PC-3 (cell line): ENCODE data around the gene SRD5A3. TPM values are rescaled to one million over a fixed set of nuclear protein-coding genes. Genes with fewer than 3 reads are reported as not detected.

Experiments used
- ATAC-seq: fragments of 200-7000 bp; cut with Tn5 transposase; 2 replicates; pipeline ENCODE4 v1.9.1; 2020; ENCODE audit warnings: mild to moderate bottlenecking, moderate library complexity
- BruUV-seq: library from RNA; stranded (reverse); fragments of 400-500 nt; replicated peaks from 2 replicates; lab custom pipeline; 2021; lab: Mats Ljungman, UMichigan
- CTCF ChIA-PET: fragments of 300-600 bp; sonication (Branson Sonifier 250); formaldehyde crosslinking; loops from one replicate; lab custom pipeline; 2022; ENCODE audit warnings: antibody characterized with exemption; lab: Charles Lee
- POLR2A ChIA-PET: fragments of 300-600 bp; sonication (Branson Sonifier 250); formaldehyde crosslinking; loops from one replicate; lab custom pipeline; 2022; ENCODE audit warnings: antibody characterized with exemption; ENCODE audit not compliant: unreplicated experiment; lab: Charles Lee
- DNase-seq: peaks from one replicate; pipeline ENCODE4 v3.0.0-alpha.2; 2015
- H2AFZ ChIP-seq: fragments of 300-600 bp; sonication (generic); 2 replicates; pipeline ENCODE4 v1.6.0; 2016; ENCODE audit warnings: antibody characterized with exemption, low read length
- H3F3A ChIP-seq: fragments of 300-600 bp; sonication (generic); one replicate; pipeline ENCODE4 v1.6.0; 2017; ENCODE audit warnings: antibody characterized with exemption, low read length, control low read depth, mild to moderate bottlenecking; ENCODE audit not compliant: unreplicated experiment
- H3K27ac ChIP-seq: fragments of 300-600 bp; sonication (generic); 2 replicates; pipeline ENCODE4 v1.5.1; 2016; ENCODE audit warnings: mild to moderate bottlenecking, low read length
- H3K27me3 ChIP-seq: fragments of 300-600 bp; sonication (generic); 2 replicates; pipeline ENCODE4 v1.6.1; 2016; ENCODE audit warnings: low read length, mixed read lengths
- H3K36me3 ChIP-seq: fragments of 300-600 bp; sonication (generic); 2 replicates; pipeline ENCODE4 v1.6.1; 2016; ENCODE audit warnings: low read depth, mixed run types, low read length, mixed read lengths
- H3K4me1 ChIP-seq: fragments of 300-600 bp; sonication (generic); 2 replicates; pipeline ENCODE4 v1.5.1; 2016; ENCODE audit warnings: low read length; ENCODE audit not compliant: insufficient read depth
- H3K4me2 ChIP-seq: fragments of 300-600 bp; sonication (generic); 2 replicates; pipeline ENCODE4 v1.6.0; 2016; ENCODE audit warnings: low read length
- H3K4me3 ChIP-seq: fragments of 300-600 bp; sonication (generic); 2 replicates; pipeline ENCODE4 v1.5.1; 2016; ENCODE audit warnings: mild to moderate bottlenecking, low read length, mixed read lengths
- H3K79me2 ChIP-seq: fragments of 300-600 bp; sonication (generic); 2 replicates; pipeline ENCODE4 v1.6.1; 2017; ENCODE audit warnings: low read length, mixed read lengths
- H3K9ac ChIP-seq: fragments of 300-600 bp; sonication (generic); 2 replicates; pipeline ENCODE4 v1.6.0; 2016; ENCODE audit warnings: mild to moderate bottlenecking, low read length
- H3K9me2 ChIP-seq: fragments of 300-600 bp; sonication (generic); replicated peaks from 2 replicates; pipeline ENCODE4 v1.6.1; 2016; ENCODE audit warnings: mixed run types, low read length, mixed read lengths
- H3K9me3 ChIP-seq: fragments of 300-600 bp; sonication (generic); 2 replicates; pipeline ENCODE4 v1.6.1; 2016; ENCODE audit warnings: low read length, mixed read lengths
- H4K20me1 ChIP-seq: fragments of 300-600 bp; sonication (generic); 2 replicates; pipeline ENCODE4 v1.6.1; 2016; ENCODE audit warnings: low read length, mixed read lengths
- CTCF ChIP-seq: fragments of 300-600 bp; sonication (generic); conservative IDR thresholded peaks from 2 replicates; pipeline ENCODE4 v1.5.1; 2017; ENCODE audit warnings: antibody characterized with exemption, low read depth, mild to moderate bottlenecking, low read length
- EZH2 ChIP-seq: fragments of 300-600 bp; sonication (generic); IDR thresholded peaks from one replicate; pipeline ENCODE4 v1.6.1; 2017; ENCODE audit warnings: antibody characterized with exemption, mild to moderate bottlenecking, low read length; ENCODE audit not compliant: unreplicated experiment
- EZH2phosphoT487 ChIP-seq: fragments of 300-600 bp; sonication (generic); IDR thresholded peaks from 2 replicates; pipeline ENCODE4 v1.6.1; 2018; ENCODE audit warnings: mild to moderate bottlenecking, antibody characterized with exemption, low read length, borderline replicate concordance
- intact Hi-C: fragments of 100-400 bp; cut with micrococcal nuclease; formaldehyde crosslinking; loops from 2 replicates; pipeline ENCODE4 v1.9.0; 2023
- total RNA-seq: library from RNA; depleted of rRNA; stranded (reverse); fragments of >200 nt; gene quantifications from 2 replicates; pipeline ENCODE4 v1.2.3, GENCODE V29; 2014

SRD5A3 gene
- total RNA-seq, 1 experiment from 2014 or later: 15.2 TPM

GRCh38 chr4:55397520-55398321, 51.7 kb downstream of the SRD5A3 start:
- ATAC-seq (no peak), DNase-seq (peak; percentile 37)
- Histone ChIP-seq H4K20me1 (peaks cover 49% of the 10 kb centered on the region), H2AFZ (no peak overlapping the region), H3K27ac (peak overlapping the region; percentile 78), H3K9me2 (no peaks in the 10 kb centered on the region), H3K79me2 (peaks cover 59% of the 10 kb centered on the region), H3K4me2 (peak overlapping the region; percentile 92), H3K36me3 (peaks cover 20% of the 10 kb centered on the region), H3K4me1 (peaks cover 41% of the 10 kb centered on the region), H3K4me3 (peak overlapping the region; percentile 72), H3K9ac (peak overlapping the region; percentile 88), H3K27me3 (no peaks in the 10 kb centered on the region), H3F3A (peaks cover 3% of the 10 kb centered on the region), H3K9me3 (no peaks in the 10 kb centered on the region)
- ChIA-PET CTCF (no interaction called here), POLR2A (no interaction called here)
- BruUV-seq: no TSS peak
- no peak for TF ChIP-seq EZH2phosphoT487
- TF ChIP-seq EZH2: no peak
- no peak for TF ChIP-seq CTCF
- intact Hi-C loops: no loop called here

- peaks cover 3% of the 10 kb centered on the region for H3F3A ChIP-seq
- DNase-seq (peak; percentile 74), ATAC-seq (no peak)
- BruUV-seq: no TSS peak
- H3K9me2 ChIP-seq: no peaks in the 10 kb centered on the region
- TF ChIP-seq CTCF: no peak
- no peak for TF ChIP-seq EZH2phosphoT487
- TF ChIP-seq EZH2: no peak
- CTCF ChIA-PET: interaction anchor here (0.7 to 0.9 kb wide), 2 partner anchors 47 to 151 kb away, joined by 3 to 5 read pairs; no protein-coding TSS in a partner anchor
- peak overlapping the region; percentile 92 for H3K4me2 ChIP-seq
- peaks cover 52% of the 10 kb centered on the region for H4K20me1 ChIP-seq
- peaks cover 35% of the 10 kb centered on the region for H3K4me1 ChIP-seq
- POLR2A ChIA-PET: interaction anchor here (0.5 to 0.7 kb wide), 2 partner anchors 45 to 100 kb away, joined by 3 to 4 read pairs; no protein-coding TSS in a partner anchor
- H3K4me3 ChIP-seq: peak overlapping the region; percentile 72
- H3K27ac ChIP-seq: peak overlapping the region; percentile 78
- no peaks in the 10 kb centered on the region for H3K27me3 ChIP-seq
- intact Hi-C loops: no loop called here
- no peaks in the 10 kb centered on the region for H3K9me3 ChIP-seq
- peak overlapping the region; percentile 88 for H3K9ac ChIP-seq
- H2AFZ ChIP-seq: no peak overlapping the region
- peaks cover 24% of the 10 kb centered on the region for H3K36me3 ChIP-seq
- H3K79me2 ChIP-seq: peaks cover 65% of the 10 kb centered on the region
Measured at GRCh38 chr4:55398461-55398860, 52.4 kb downstream of the SRD5A3 start.
